ENCODE data around the gene GALNT9. TPM values are rescaled to one million over a fixed set of nuclear protein-coding genes. Genes with fewer than 3 reads are reported as not detected.

Gene GALNT9
- polyA plus RNA-seq, 2 of the 4 experiments (the other 2 are of a cell fraction), result 0.66 to 2.8 TPM

- no peak for TF ChIP-seq ESRRA (IDR thresholded peaks at IDR 0.05; ENCODE audit: borderline replicate concordance, low read length)
- TF ChIP-seq CEBPB (IDR thresholded peaks at IDR 0.05), result no peak
- no peak for TF ChIP-seq CTCF (IDR thresholded peaks at IDR 0.05)
- TF ChIP-seq CBX8 (IDR thresholded peaks at IDR 0.05), result no peak
- no peak for TF ChIP-seq RCOR1 (IDR thresholded peaks at IDR 0.05; ENCODE audit: low read depth, low read length)
- no peak for TF ChIP-seq JUNB (IDR thresholded peaks at IDR 0.05)
- no peak for TF ChIP-seq JUN (IDR thresholded peaks at IDR 0.05)
- no peak for TF ChIP-seq ATOH8 (CRISPR knock-in tag; IDR thresholded peaks at IDR 0.05; ENCODE audit: low read depth)
- TF ChIP-seq ZSCAN20 (CRISPR knock-in tag; IDR thresholded peaks at IDR 0.05), result no peak
Measured at GRCh38 chr12:132171968-132172521, 157.3 kb downstream of the GALNT9 start (continued).

- TF ChIP-seq RFX5 (IDR thresholded peaks at IDR 0.05), result no peak
- no peak for TF ChIP-seq RCOR1 (IDR thresholded peaks at IDR 0.05; ENCODE audit: low read depth, low read length)
- TF ChIP-seq ZSCAN20 (CRISPR knock-in tag; IDR thresholded peaks at IDR 0.05), result no peak
- no peak for TF ChIP-seq CEBPB (IDR thresholded peaks at IDR 0.05)
- TF ChIP-seq CTCF (IDR thresholded peaks at IDR 0.05), result no peak
- TF ChIP-seq FOSB (CRISPR knock-in tag; IDR thresholded peaks at IDR 0.05), result no peak
- no peak for FAIRE-seq
- H3K4me1 ChIP-seq, result no peaks in the 10 kb centered on the region; the same call in 2 of the 3 replicates
- ATAC-seq, result no peak; a peak in 1 of 6 replicates
- no peaks in the 10 kb centered on the region for H3K9me3 ChIP-seq
- POLR2A ChIA-PET, result no interaction called here
- CTCF ChIA-PET, result interaction anchor here (1.0 to 1.6 kb wide), 5 partner anchors 12 to 148 kb away, joined by 3 to 5 read pairs (median 3); no protein-coding TSS in a partner anchor
- 62% methylated on average over 14 of the region's 24 CpGs for WGBS (ENCODE audit: missing lambda C conversion rate)
- DNase-seq (ENCODE audit: low read depth in 1 of 2, low spot score in 1 of 2), result no peak
- no peak overlapping the region for H3K4me2 ChIP-seq
- H3K27ac ChIP-seq, result no peak overlapping the region
- H3K4me3 ChIP-seq, result no peak overlapping the region
Measured at GRCh38 chr12:132171293-132171967, 158.0 kb downstream of the GALNT9 start.

- no peak overlapping the region for H3K4me2 ChIP-seq
- no peak overlapping the region for H3K27ac ChIP-seq
- POLR2A ChIA-PET, result no interaction called here
- no peak for DNase-seq (ENCODE audit: low read depth in 1 of 2, low spot score in 1 of 2)
- CTCF ChIA-PET, result interaction anchor here (1.0 to 1.6 kb wide), 4 partner anchors 12 to 149 kb away, joined by 3 to 5 read pairs (median 3); no protein-coding TSS in a partner anchor
- TF ChIP-seq KDM5A (IDR thresholded peaks at IDR 0.05), result no peak
- TF ChIP-seq POLR2A (IDR thresholded peaks at IDR 0.05; ENCODE audit: low read length), result no peak
- no peak for TF ChIP-seq RFX5 (IDR thresholded peaks at IDR 0.05)
- no peaks in the 10 kb centered on the region; the same call in 2 of the 3 replicates for H3K4me1 ChIP-seq
- H3K9me3 ChIP-seq, result no peaks in the 10 kb centered on the region
- WGBS (ENCODE audit: missing lambda C conversion rate), result 87% methylated on average over 28 of the region's 33 CpGs
- H3K4me3 ChIP-seq, result no peak overlapping the region
- ATAC-seq, result no peak; a peak in 1 of 6 replicates
- FAIRE-seq, result no peak
Measured at GRCh38 chr12:132170637-132171292, 158.6 kb downstream of the GALNT9 start.

Data from A549 (cell line).